ES-I3 (cell line): ENCODE results near the gene SEC22C.

Experiments used
- H3K36me3 ChIP-seq: 2 replicates; pipeline ENCODE4 v1.6.1; 2013; ENCODE audit warnings: mild to moderate bottlenecking, low read length, control low read depth, moderate library complexity; ENCODE audit not compliant: insufficient read depth
- H3K4me1 ChIP-seq: 2 replicates; pipeline ENCODE4 v1.6.1; 2013; ENCODE audit warnings: mild to moderate bottlenecking, control low read depth, low read length; ENCODE audit not compliant: insufficient read depth
- H3K9ac ChIP-seq: 2 replicates; pipeline ENCODE4 v1.6.1; 2013; ENCODE audit warnings: low read depth, mild to moderate bottlenecking, low read length, moderate library complexity
- H3K9me3 ChIP-seq: 2 replicates; pipeline ENCODE4 v1.6.1; 2013; ENCODE audit warnings: mild to moderate bottlenecking, low read length, moderate library complexity; ENCODE audit not compliant: control insufficient read depth, insufficient read depth

Gene SEC22C

DNA sequence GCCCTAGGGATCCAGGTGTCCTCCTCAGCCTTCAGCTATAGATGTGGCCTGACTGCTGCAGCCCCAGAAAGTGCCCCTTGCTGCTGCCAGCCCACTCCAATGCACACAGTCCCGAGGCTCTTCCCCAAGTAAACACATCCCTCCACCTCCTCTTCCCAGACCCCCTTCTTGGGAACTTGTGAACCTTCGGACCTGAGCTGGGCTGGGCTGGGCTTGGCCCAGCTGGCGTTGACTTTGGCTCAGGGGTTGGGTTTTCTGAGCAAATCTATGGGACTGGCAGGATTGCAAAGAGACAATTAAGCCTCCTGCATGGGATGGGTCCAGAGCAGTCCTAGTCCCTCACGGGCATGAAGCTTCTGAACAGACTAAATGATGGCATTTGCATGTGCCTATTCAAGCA, 64.7 kb downstream of the SEC22C start:
- Histone ChIP-seq H3K4me1 (no peaks in the 10 kb centered on the region), H3K36me3 (no peaks in the 10 kb centered on the region), H3K9ac (no peak overlapping the region), H3K9me3 (no peaks in the 10 kb centered on the region)

DNA sequence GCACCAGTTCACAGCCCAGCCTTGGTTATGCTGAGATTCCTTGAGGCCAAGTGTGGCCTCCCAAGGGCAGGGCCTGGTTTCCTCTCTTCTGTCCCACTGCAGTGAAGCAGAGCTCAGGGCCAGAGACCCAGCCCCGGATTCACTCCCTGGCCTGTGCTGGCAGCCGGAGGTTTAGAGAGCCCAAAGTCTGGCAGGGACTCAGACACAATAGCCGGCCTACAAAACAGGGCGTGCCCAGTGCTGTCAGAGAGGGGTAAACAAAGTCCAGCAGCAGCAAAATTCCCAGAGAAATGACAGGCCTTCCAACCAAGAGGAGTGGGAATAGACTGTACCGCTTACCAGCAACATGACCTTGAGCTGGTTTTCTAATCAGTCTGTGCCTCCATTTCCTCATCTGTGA, 65.3 kb downstream of the SEC22C start:
- Histone ChIP-seq H3K9me3 (no peaks in the 10 kb centered on the region), H3K9ac (no peak overlapping the region), H3K4me1 (no peaks in the 10 kb centered on the region), H3K36me3 (no peaks in the 10 kb centered on the region)

DNA sequence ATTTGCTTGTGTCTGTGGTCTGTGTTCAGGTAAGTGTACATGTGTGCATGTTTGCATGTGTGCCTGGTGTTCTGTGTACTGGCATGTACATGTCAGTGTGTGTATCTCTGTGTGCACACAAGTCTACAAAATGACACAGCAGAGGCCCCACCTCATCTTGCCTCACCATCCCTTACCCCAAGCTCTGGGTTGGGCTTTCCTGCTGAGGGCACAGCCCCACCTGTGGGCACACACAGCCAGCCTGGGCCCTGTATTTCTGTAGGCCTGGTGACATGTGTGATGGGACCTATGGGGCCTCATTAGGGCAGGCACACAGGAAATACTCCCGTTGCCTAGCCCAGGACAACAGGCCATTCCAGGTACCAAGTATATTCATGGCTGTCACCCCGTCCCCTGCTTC, 65.8 kb downstream of the SEC22C start:
- no peaks in the 10 kb centered on the region for H3K9me3 ChIP-seq
- no peaks in the 10 kb centered on the region for H3K4me1 ChIP-seq
- no peaks in the 10 kb centered on the region for H3K36me3 ChIP-seq
- no peak overlapping the region for H3K9ac ChIP-seq

DNA sequence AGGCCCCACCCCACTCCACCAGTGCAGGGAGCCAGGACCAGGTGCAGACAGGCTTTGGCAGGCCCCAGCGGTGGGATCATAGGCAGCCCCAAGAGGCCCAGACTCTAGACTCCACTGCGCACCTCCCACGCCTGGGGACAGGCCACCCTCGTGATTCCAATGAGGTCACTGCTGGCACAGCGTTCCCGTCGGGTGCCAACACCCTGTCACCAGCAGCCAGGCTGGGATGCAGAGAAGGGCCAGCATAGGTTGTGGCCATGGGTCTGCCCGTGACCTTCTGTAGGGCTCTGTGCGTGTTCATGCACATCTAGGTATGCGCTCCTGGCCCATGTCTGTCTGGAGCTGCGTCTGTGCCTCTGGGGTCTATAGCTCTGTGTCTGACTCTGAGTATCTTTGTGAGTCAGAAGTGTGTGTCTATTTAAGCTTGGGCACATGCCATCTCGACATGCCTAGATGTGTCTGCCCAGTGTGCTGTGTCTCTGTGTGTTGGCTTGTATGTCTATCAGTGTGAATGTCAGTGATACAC, 66.3 kb downstream of the SEC22C start:
- Histone ChIP-seq H3K4me1 (no peaks in the 10 kb centered on the region), H3K9me3 (no peaks in the 10 kb centered on the region), H3K9ac (no peak overlapping the region), H3K36me3 (no peaks in the 10 kb centered on the region)

DNA sequence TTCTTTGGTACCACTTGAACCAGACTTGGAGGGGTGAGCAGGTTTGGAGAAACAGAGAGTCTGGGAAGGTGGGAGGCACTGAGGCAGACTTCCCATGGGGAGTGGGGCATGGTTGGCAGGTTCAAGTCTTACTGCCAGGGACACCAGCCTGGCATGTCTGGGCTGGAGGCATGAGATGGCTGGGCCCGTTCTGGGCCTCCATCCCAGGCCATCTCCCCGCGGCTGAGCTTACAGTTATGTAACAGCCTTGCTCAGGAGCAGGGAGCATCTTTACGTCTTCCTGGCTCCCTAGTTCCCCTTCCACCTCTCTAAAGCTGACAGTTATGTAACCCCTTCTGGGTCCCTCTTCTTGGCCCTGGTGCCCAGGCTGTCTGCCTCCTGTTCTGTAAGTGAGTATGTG, 66.9 kb downstream of the SEC22C start:
- no peaks in the 10 kb centered on the region for H3K9me3 ChIP-seq
- H3K36me3 ChIP-seq: no peaks in the 10 kb centered on the region
- H3K9ac ChIP-seq: no peak overlapping the region
- no peaks in the 10 kb centered on the region for H3K4me1 ChIP-seq

DNA sequence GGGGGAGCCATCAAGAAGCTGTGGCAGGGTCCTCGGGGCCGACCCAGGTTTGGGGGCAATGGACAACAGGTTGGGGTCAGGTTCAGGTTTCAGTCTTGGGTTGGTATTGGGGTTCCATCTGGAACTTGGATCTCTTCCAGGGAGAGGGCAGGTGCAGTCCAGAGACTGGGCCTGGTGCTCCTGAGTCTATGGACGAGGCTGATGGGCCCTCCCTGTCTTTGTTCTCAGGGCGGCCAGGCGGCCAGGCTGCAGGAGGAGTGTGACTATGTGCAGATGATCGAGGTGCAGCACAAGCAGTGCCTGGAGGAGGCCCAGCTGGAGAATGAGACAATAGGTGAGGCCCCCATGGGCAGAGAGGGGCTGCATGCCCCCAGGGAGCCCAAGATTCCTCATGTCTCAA, 68.2 kb downstream of the SEC22C start:
- no peaks in the 10 kb centered on the region for H3K9me3 ChIP-seq
- no peaks in the 10 kb centered on the region for H3K4me1 ChIP-seq
- no peak overlapping the region for H3K9ac ChIP-seq
- H3K36me3 ChIP-seq: no peaks in the 10 kb centered on the region

DNA sequence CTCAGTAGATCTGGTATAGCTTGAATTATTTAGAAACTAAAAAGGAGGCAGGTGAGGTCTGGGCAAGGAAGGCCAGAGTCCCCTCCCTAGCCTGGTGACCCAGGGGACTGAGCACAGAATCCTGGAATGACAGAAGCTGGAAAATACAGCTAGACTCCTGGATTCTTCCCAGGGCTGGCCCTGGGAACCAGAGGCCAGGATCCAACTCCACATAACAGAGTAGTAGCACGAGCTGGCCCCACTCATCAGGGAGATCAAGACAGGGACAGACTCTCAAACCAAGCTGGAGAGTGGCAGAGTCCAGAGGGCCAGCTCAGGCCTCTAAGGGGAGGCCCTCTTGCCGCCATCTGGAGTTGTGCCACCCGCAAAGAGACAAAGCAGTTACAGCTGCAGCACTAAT, 68.6 kb downstream of the SEC22C start:
- Histone ChIP-seq H3K36me3 (no peaks in the 10 kb centered on the region), H3K9me3 (no peaks in the 10 kb centered on the region), H3K4me1 (no peaks in the 10 kb centered on the region), H3K9ac (no peak overlapping the region)

DNA sequence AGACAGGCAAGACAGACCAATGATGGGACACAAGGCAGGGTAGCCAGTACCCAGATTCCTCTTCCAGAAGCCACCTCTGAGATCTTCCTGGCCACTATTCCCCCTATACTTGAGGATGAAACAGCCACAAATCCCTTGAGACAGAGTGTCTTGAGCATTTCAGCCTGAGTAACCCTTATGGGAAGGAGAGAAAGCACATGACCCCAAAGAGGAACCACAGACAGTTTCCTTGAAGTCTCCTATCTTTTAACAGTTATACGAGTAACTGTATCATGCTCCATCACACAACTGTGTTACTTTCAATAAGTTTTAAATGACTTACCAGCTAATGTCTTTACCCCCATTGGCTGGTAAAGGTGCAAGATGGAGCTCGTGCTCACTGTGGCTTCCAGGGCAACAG, 70.0 kb downstream of the SEC22C start:
- H3K9ac ChIP-seq: no peak overlapping the region
- peaks cover 5% of the 10 kb centered on the region; the same call in 1 of the 2 replicates for H3K4me1 ChIP-seq
- no peaks in the 10 kb centered on the region for H3K36me3 ChIP-seq
- H3K9me3 ChIP-seq: no peaks in the 10 kb centered on the region

DNA sequence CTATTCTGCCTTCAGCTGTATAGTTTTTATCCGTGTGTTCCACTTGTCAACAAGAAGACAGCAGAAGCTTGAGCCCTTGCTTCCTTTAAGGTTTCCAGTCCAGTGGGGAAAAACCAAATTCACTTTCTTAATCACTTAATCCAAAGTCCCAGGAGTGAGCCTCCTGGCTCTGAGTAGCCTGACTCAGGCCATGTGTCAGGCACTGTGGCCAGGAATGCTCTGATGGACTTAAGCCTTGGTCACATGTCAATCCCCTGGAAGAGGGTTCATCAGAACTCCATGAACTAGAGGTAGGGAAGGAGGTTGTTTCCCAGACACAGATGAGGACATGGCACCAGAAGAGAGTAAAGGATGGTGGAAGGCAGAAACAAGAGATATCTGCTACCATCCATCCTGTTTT, 70.6 kb downstream of the SEC22C start:
- Histone ChIP-seq H3K9ac (no peak overlapping the region), H3K4me1 (peaks cover 5% of the 10 kb centered on the region; the same call in 1 of the 2 replicates), H3K9me3 (no peaks in the 10 kb centered on the region), H3K36me3 (no peaks in the 10 kb centered on the region)

DNA sequence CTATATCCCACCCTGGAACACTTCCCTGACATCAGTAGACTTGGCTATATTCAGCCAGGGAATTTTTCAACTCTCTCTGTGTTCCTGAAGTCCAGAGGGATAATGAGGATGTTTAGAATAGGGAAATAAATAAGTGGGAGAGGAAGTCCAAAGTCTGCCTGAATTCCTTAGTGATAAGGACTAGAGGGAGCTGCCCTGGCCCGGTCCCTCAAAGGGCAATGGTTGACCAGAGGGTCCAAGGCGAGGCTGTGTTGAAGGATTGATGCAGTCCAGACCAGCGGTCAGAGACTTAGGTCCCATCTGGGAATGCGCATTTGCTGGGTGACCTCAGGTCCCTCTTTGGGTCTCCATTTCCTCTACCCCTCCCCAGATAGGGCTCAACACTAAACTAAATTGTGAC, 71.4 kb downstream of the SEC22C start:
- H3K9me3 ChIP-seq: no peaks in the 10 kb centered on the region
- H3K9ac ChIP-seq: no peak overlapping the region
- H3K4me1 ChIP-seq: peaks cover 5% of the 10 kb centered on the region; the same call in 1 of the 2 replicates
- no peaks in the 10 kb centered on the region for H3K36me3 ChIP-seq

DNA sequence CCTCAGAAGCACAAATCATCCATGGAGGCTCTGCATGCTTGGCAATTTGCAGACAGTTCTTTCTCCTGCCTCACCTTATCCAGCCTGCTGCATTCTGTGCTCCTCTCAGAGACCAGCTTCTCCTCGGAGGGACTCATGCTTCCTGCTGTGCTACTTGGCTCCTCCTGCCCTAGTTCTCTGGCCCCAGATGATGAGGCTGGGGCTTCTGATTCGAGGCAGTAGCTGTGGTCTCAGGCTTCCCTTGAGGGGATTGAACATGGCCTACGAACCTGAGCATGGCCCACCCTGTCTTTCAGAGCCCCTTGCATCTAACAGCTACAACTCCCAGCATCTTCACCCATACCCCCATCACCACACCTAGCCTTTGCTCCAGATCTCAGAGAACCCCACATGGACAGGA, 72.7 kb downstream of the SEC22C start:
- Histone ChIP-seq H3K9ac (no peak overlapping the region), H3K9me3 (no peaks in the 10 kb centered on the region), H3K4me1 (peaks cover 5% of the 10 kb centered on the region; the same call in 1 of the 2 replicates), H3K36me3 (no peaks in the 10 kb centered on the region)

DNA sequence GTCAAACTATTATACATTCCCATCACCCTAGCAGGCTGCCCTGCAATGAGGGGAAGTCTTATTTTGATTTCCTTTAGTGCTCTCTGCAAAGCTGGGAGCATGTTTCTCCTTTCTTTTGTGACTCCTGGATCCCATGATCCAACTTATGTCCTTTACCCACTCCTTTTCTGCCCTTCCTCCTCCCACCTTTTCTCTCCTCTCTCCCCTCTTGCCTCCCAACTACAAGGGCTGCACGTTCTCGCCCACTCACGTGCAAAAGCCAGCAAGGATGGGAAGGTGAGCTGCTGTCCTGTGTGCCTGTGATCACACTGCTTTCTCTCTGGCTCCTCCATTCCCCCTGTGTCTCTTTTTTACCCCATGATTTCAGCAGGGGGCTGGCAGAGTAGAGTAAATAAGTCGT, 73.2 kb downstream of the SEC22C start:
- H3K9ac ChIP-seq: no peak overlapping the region
- no peaks in the 10 kb centered on the region for H3K9me3 ChIP-seq
- H3K36me3 ChIP-seq: no peaks in the 10 kb centered on the region
- peaks cover 5% of the 10 kb centered on the region; the same call in 1 of the 2 replicates for H3K4me1 ChIP-seq

DNA sequence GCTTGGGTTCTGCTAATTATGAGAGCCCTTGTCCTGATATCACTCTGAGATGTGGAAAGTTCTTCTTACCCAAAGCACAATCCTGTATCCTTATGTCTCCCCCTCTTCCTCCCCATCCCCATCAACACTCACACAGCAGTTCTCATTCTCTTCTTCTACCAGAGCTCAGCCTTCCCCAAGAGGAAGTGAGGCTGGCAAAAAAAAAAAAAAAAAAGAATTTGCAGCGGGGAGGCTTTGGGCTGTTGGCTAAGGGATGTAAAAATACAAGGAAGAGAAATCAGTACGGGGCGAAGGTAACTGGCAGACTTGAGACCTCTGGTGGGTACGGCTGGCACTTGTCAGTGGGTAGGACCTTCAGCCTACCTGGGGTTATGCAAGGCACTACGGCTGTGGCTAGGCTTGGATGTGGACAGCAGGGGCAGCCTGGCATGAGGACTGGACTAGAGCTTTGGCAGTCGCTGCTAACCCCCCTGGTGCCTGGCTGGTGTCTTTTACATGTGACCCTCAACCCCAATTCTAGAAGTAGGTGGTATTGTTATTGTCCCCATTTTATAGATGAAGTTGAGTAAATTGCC, 73.9 kb downstream of the SEC22C start:
- Histone ChIP-seq H3K36me3 (no peaks in the 10 kb centered on the region), H3K4me1 (peaks cover 5% of the 10 kb centered on the region; the same call in 1 of the 2 replicates), H3K9me3 (no peaks in the 10 kb centered on the region), H3K9ac (no peak overlapping the region)

DNA sequence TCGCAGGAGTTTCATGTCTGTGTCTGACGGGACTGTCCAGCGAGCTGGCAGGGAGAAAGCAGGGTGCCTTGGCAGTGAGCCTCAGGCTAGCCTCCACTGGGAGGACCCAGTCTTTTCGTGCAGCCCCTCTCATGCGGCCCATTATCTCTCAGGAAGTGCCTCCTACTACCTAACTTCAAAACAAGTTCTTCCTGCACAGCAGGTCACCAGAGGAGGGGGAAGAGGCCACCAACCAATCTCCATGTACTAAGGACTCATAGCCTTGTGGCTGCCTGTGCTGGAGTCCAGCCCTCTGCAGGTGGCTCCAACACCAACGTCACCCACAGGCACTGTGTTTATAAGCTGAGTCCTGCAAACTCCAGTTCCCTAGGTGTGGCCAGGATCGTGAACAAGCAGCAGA, 74.5 kb downstream of the SEC22C start:
- Histone ChIP-seq H3K9ac (no peak overlapping the region), H3K4me1 (peaks cover 5% of the 10 kb centered on the region; the same call in 1 of the 2 replicates)

DNA sequence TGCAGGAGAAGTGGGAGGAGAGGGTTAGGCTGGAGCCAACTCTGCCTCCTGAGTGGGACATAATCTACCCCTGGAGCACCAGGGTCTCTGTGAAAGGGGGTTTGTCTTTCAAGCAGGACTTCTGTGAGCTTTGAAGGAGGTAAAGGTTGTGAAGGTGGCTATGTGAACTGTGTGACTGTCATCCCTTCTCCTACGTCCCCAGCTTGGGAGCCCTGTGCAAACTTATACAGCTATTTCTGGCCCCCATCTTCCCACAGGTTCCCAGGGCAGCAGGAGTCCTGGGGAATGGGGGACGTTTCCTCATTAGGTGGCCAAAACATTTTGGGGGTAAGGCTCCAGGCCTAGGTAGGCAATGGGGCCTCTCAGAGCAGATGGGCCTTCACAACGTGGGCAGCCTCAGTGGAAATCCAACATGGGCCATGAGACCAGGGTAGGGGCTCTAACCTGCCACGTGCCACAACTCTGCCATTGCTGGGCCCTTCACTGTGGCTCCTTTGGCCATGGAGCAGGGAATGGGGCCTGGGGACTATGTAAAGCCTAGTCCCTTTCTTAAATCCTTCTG, 75.8 kb downstream of the SEC22C start:
- H3K4me1 ChIP-seq: peaks cover 5% of the 10 kb centered on the region; the same call in 1 of the 2 replicates
- no peaks in the 10 kb centered on the region for H3K36me3 ChIP-seq
- no peaks in the 10 kb centered on the region for H3K9me3 ChIP-seq
- no peak overlapping the region for H3K9ac ChIP-seq

More for the DNA sequence above, 74.5 kb downstream of the SEC22C start:
- no peaks in the 10 kb centered on the region for H3K9me3 ChIP-seq
- H3K36me3 ChIP-seq: no peaks in the 10 kb centered on the region
